ENCODE data around the gene ELMO1. TPM values are rescaled to one million over a fixed set of nuclear protein-coding genes. Genes with fewer than 3 reads are reported as not detected.

The ELMO1 gene
- total and polyA plus RNA-seq, 2 of the 13 experiments (the other 11 are each of a cell fraction or from before 2014, with no cell fraction given), result 0.11 to 0.17 TPM

GRCh38 chr7:37255327-37255944 is 193.2 kb downstream of the ELMO1 start:
- Histone ChIP-seq H3K4me3 (replicated peaks in 1 of 3; ENCODE audit: insufficient read depth in 1 of 3, low read depth in 2 of 3, low read length in 3 of 3) (no peak overlapping the region), H3K4me1 (ENCODE audit: insufficient read depth, low read length) (no peaks in the 10 kb centered on the region), H2AFZ (ENCODE audit: low read length) (no peak overlapping the region), H4K20me1 (ENCODE audit: insufficient read depth, low read length) (no peaks in the 10 kb centered on the region), H3K9me3 (ENCODE audit: low read length) (no peaks in the 10 kb centered on the region), H3K36me3 (replicated peaks in 1 of 2; ENCODE audit: control insufficient read depth in 1 of 2, insufficient read depth in 2 of 2, low read length in 2 of 2) (no peaks in the 10 kb centered on the region), H3K27me3 (ENCODE audit: control insufficient read depth in 1 of 2, insufficient read depth in 2 of 2, low read length in 2 of 2) (no peaks in the 10 kb centered on the region), H3K27ac (ENCODE audit: extremely low read length, insufficient read depth, low read length) (no peak overlapping the region), H3K79me2 (ENCODE audit: insufficient read depth, low read length) (no peaks in the 10 kb centered on the region), H3K4me2 (ENCODE audit: low read depth, low read length) (no peak overlapping the region), H3K9ac (ENCODE audit: insufficient read depth, low read depth, low read length) (no peak overlapping the region)
- in situ Hi-C loops (cut with HindIII; ENCODE audit: extremely low pct_ligation_motif_present, low pct_unique_long_range_greater_than_20kb), result no loop called here
- DNase-seq (ENCODE audit: low spot score) (no peak), ATAC-seq (no peak), FAIRE-seq (no peak)
- WGBS (ENCODE audit: low lambda C conversion rate), result 28% methylated on average over 7 of the region's 7 CpGs
- BruUV-seq (replicated peaks), result no TSS peak
- intact Hi-C loops (cut with micrococcal nuclease; ENCODE audit: unreplicated experiment), result no loop called here
- TF ChIP-seq, protein P1, sequence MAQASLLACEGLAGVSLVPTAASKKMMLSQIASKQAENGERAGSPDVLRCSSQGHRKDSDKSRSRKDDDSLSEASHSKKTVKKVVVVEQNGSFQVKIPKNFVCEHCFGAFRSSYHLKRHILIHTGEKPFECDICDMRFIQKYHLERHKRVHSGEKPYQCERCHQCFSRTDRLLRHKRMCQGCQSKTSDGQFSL (CRISPR knock-in tag; IDR thresholded peaks at IDR 0.05), result no peak
- TF ChIP-seq MEIS2 (CRISPR knock-in tag; IDR thresholded peaks at IDR 0.05), result no peak
- TF ChIP-seq RNF219 (CRISPR knock-in tag; IDR thresholded peaks at IDR 0.05), result no peak
- no peak for TF ChIP-seq IRX3 (CRISPR knock-in tag; IDR thresholded peaks at IDR 0.05; ENCODE audit: borderline replicate concordance, low read depth)
- no peak for TF ChIP-seq PITX1 (CRISPR knock-in tag; IDR thresholded peaks at IDR 0.05)
- no peak for TF ChIP-seq KDM3A (CRISPR knock-in tag; IDR thresholded peaks at IDR 0.05; ENCODE audit: low read depth)
- no peak for TF ChIP-seq SRF (IDR thresholded peaks at IDR 0.05; ENCODE audit: low read depth, low read length)
- TF ChIP-seq KAT8 (CRISPR knock-in tag; IDR thresholded peaks at IDR 0.05), result no peak
- TF ChIP-seq EP300 (IDR thresholded peaks at IDR 0.05; ENCODE audit: low read depth in 2 of 2, low read length in 2 of 2), result no peak
- no peak for TF ChIP-seq EP300 (CRISPR knock-in tag; IDR thresholded peaks at IDR 0.05; ENCODE audit: borderline replicate concordance)
- no peak for TF ChIP-seq ZNF709 (CRISPR knock-in tag; IDR thresholded peaks at IDR 0.05)
- no peak for TF ChIP-seq NR1H2 (CRISPR knock-in tag; IDR thresholded peaks at IDR 0.05; ENCODE audit: borderline replicate concordance, low read depth)
- TF ChIP-seq, protein P2, sequence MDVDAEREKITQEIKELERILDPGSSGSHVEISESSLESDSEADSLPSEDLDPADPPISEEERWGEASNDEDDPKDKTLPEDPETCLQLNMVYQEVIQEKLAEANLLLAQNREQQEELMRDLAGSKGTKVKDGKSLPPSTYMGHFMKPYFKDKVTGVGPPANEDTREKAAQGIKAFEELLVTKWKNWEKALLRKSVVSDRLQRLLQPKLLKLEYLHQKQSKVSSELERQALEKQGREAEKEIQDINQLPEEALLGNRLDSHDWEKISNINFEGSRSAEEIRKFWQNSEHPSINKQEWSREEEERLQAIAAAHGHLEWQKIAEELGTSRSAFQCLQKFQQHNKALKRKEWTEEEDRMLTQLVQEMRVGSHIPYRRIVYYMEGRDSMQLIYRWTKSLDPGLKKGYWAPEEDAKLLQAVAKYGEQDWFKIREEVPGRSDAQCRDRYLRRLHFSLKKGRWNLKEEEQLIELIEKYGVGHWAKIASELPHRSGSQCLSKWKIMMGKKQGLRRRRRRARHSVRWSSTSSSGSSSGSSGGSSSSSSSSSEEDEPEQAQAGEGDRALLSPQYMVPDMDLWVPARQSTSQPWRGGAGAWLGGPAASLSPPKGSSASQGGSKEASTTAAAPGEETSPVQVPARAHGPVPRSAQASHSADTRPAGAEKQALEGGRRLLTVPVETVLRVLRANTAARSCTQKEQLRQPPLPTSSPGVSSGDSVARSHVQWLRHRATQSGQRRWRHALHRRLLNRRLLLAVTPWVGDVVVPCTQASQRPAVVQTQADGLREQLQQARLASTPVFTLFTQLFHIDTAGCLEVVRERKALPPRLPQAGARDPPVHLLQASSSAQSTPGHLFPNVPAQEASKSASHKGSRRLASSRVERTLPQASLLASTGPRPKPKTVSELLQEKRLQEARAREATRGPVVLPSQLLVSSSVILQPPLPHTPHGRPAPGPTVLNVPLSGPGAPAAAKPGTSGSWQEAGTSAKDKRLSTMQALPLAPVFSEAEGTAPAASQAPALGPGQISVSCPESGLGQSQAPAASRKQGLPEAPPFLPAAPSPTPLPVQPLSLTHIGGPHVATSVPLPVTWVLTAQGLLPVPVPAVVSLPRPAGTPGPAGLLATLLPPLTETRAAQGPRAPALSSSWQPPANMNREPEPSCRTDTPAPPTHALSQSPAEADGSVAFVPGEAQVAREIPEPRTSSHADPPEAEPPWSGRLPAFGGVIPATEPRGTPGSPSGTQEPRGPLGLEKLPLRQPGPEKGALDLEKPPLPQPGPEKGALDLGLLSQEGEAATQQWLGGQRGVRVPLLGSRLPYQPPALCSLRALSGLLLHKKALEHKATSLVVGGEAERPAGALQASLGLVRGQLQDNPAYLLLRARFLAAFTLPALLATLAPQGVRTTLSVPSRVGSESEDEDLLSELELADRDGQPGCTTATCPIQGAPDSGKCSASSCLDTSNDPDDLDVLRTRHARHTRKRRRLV (CRISPR knock-in tag; IDR thresholded peaks at IDR 0.05), result no peak
- POLR2A ChIA-PET, result no interaction called here
- CTCF ChIA-PET (ENCODE audit: low intra/inter-chr PET ratio, low total read pairs), result no interaction called here

Data from HepG2 (cell line).